Prostate gland (tissue), 2 donors: ENCODE measurements around the gene PDLIM7. TPM values are rescaled to one million over a fixed set of nuclear protein-coding genes. Genes with fewer than 3 reads are reported as not detected.
A peak's percentile ranks its signal among the peaks of the same experiment; 100 is the strongest.

Experiments used
- DNase-seq: peaks from one replicate; pipeline ENCODE4 v3.0.0-alpha.2; 2019; ENCODE audit warnings: low spot score
- H3K27ac ChIP-seq, 2 donors: fragments of 200-600 bp; sonication (generic); 2 replicates each; pipeline ENCODE4 v1.5.1; 2017 to 2019
- H3K27me3 ChIP-seq: fragments of 200-600 bp; sonication (generic); replicated peaks from 2 replicates; pipeline ENCODE4 v1.5.1; 2019; ENCODE audit not compliant: insufficient read depth
- H3K36me3 ChIP-seq, 2 donors: fragments of 200-600 bp; sonication (generic); 1 replicate in 1 of 2; 2 replicates in 1 of 2; pipeline versions ENCODE4 v1.5.1 to v1.8.1; 2017 to 2019
- H3K4me1 ChIP-seq: fragments of 200-600 bp; sonication (generic); replicated peaks from 2 replicates; pipeline ENCODE4 v1.5.1; 2019
- H3K4me3 ChIP-seq, 2 donors: fragments of 200-600 bp; sonication (generic); 2 replicates each; pipeline ENCODE4 v1.5.1; 2017 to 2019
- H3K9me3 ChIP-seq: fragments of 200-600 bp; sonication (generic); 2 replicates; pipeline ENCODE4 v1.5.1; 2017
- CTCF ChIP-seq, 4 experiments: fragments of 200-600 bp in 2 of 4; fragments of 450-650 bp in 2 of 4; sonication (generic) in 2 of 4; IDR thresholded peaks; 1 replicate in 3 of 4; 2 replicates in 1 of 4; pipeline ENCODE4 v1.5.1; 2016 to 2019; ENCODE audit warnings: antibody characterized with exemption in 4 of 4, mild to moderate bottlenecking in 2 of 4, moderate library complexity in 2 of 4
- POLR2A ChIP-seq: fragments of 450-650 bp; IDR thresholded peaks from one replicate; pipeline ENCODE4 v1.6.1; 2016; ENCODE audit warnings: antibody characterized with exemption, mild to moderate bottlenecking
- POLR2AphosphoS5 ChIP-seq: sonication (generic); formaldehyde crosslinking; IDR thresholded peaks from one replicate; pipeline ENCODE4 v1.6.1; 2017; ENCODE audit warnings: antibody characterized with exemption
- WGBS: methylation state at CpG from one replicate; pipeline ENCODE4 v1.1.5; 2018; 5-methylcytosine and 5-hydroxymethylcytosine counted together
- intact Hi-C: fragments of 100-400 bp; cut with DNase I; formaldehyde crosslinking; loops from one replicate; pipeline ENCODE4 v1.14.2; 2022
- total RNA-seq, 2 donors: library from RNA; depleted of rRNA; stranded (reverse); fragments of >200 nt; gene quantifications; one replicate each; pipeline ENCODE4 v1.1.0, GENCODE V29; 2016

Gene PDLIM7
- total RNA-seq, 2 donors from 2014 or later, result 155 to 235 TPM

- intact Hi-C loops, result loop anchor here (5.0 kb wide), 1 partner anchor 109 kb away; no protein-coding TSS in a partner anchor
- Histone ChIP-seq H3K27ac (no peak overlapping the region), H3K9me3 (no peaks in the 10 kb centered on the region), H3K4me1 (peaks cover 4% of the 10 kb centered on the region), H3K36me3 (no peaks in the 10 kb centered on the region), H3K27me3 (no peaks in the 10 kb centered on the region), H3K4me3 (no peak overlapping the region)
- WGBS, result 15% methylated on average over 10 of the region's 10 CpGs
- DNase-seq, result peak; percentile 86
- TF ChIP-seq POLR2A, result no peak
- TF ChIP-seq CTCF (IDR thresholded peaks at IDR 0.05), result peak; percentile 83 to 93 (median 91)
- peak; percentile 68 for TF ChIP-seq POLR2AphosphoS5
Measured at GRCh38 chr5:177500685-177501522, 3.5 kb upstream of the PDLIM7 start.

GRCh38 chr5:177499842-177500241 is 2.4 kb upstream of the PDLIM7 start:
- 78% methylated on average over 6 of the region's 6 CpGs for WGBS
- intact Hi-C loops, result loop anchor here (2.0 to 5.0 kb wide), 2 partner anchors 45 to 108 kb away; no protein-coding TSS in a partner anchor
- Histone ChIP-seq H3K27me3 (no peaks in the 10 kb centered on the region), H3K27ac (no peak overlapping the region), H3K36me3 (no peaks in the 10 kb centered on the region), H3K4me3 (no peak overlapping the region), H3K9me3 (no peaks in the 10 kb centered on the region), H3K4me1 (peaks cover 4% of the 10 kb centered on the region)
- TF ChIP-seq POLR2AphosphoS5, result no peak
- DNase-seq, result no peak

- peaks cover 4% of the 10 kb centered on the region for H3K4me1 ChIP-seq
- no peaks in the 10 kb centered on the region for H3K9me3 ChIP-seq
- no peaks in the 10 kb centered on the region for H3K36me3 ChIP-seq
- DNase-seq, result no peak
- TF ChIP-seq POLR2AphosphoS5, result no peak
- TF ChIP-seq POLR2A, result no peak
- no peak for TF ChIP-seq CTCF (IDR thresholded peaks at IDR 0.05)
- no peaks in the 10 kb centered on the region for H3K27me3 ChIP-seq
- peak overlapping the region; percentile 86 to 92 for H3K27ac ChIP-seq
- WGBS, result 17% methylated on average over 48 of the region's 48 CpGs
- intact Hi-C loops, result loop anchor here (2.0 kb wide), 1 partner anchor 43 kb away; no protein-coding TSS in a partner anchor
- peak overlapping the region; percentile 57 to 78 for H3K4me3 ChIP-seq
Measured at GRCh38 chr5:177498013-177498787, 796 bp upstream of the PDLIM7 start.

GRCh38 chr5:177496727-177497291 is 595 bp downstream of the PDLIM7 start:
- H3K36me3 ChIP-seq, result no peaks in the 10 kb centered on the region
- H3K9me3 ChIP-seq, result no peaks in the 10 kb centered on the region
- TF ChIP-seq POLR2A (peak; percentile 53), POLR2AphosphoS5 (no peak)
- peak overlapping the region; percentile 86 to 92 for H3K27ac ChIP-seq
- H3K4me3 ChIP-seq, result peak overlapping the region; percentile 57 to 78
- peaks cover 4% of the 10 kb centered on the region for H3K4me1 ChIP-seq
- no peaks in the 10 kb centered on the region for H3K27me3 ChIP-seq
- DNase-seq, result peak; percentile 54
- intact Hi-C loops, result no loop called here
- 4% methylated on average over 29 of the region's 29 CpGs for WGBS

GRCh38 chr5:177496070-177496726 is 1.2 kb downstream of the PDLIM7 start:
- H3K36me3 ChIP-seq, result no peaks in the 10 kb centered on the region
- no peak for DNase-seq
- peak overlapping the region; percentile 57 to 78 for H3K4me3 ChIP-seq
- H3K27me3 ChIP-seq, result no peaks in the 10 kb centered on the region
- H3K9me3 ChIP-seq, result no peaks in the 10 kb centered on the region
- H3K4me1 ChIP-seq, result peaks cover 4% of the 10 kb centered on the region
- peak in 1 of 4 experiments; percentile 36 for TF ChIP-seq CTCF (IDR thresholded peaks at IDR 0.05)
- no peak for TF ChIP-seq POLR2AphosphoS5
- intact Hi-C loops, result no loop called here
- 17% methylated on average over 11 of the region's 12 CpGs for WGBS
- peak overlapping the region; percentile 86 to 92 for H3K27ac ChIP-seq
